ENCODE results near the gene MAPT. TPM values are rescaled to one million over a fixed set of nuclear protein-coding genes. Genes with fewer than 3 reads are reported as not detected.

MAPT gene
- polyA plus RNA-seq, 3 donors, result 0.04 TPM; not detected in 2

GRCh38 chr17:45940826-45941225 lies 46.5 kb downstream of the MAPT start:
- Histone ChIP-seq H3K79me2 (ENCODE audit: insufficient read depth, low read length) (no peaks in the 10 kb centered on the region), H3K27ac (ENCODE audit: low read depth in 1 of 2, low read length in 2 of 2) (no peak overlapping the region), H3K4me1 (ENCODE audit: control insufficient read depth in 1 of 2, insufficient read depth in 2 of 2, low read length in 2 of 2) (no peaks in the 10 kb centered on the region), H3K9me3 (replicated peaks in 1 of 2; ENCODE audit: control insufficient read depth in 1 of 2, insufficient read depth in 1 of 2, low read length in 2 of 2) (no peaks in the 10 kb centered on the region), H3K4me3 (replicated peaks in 1 of 3; ENCODE audit: low read depth in 2 of 3, low read length in 3 of 3) (no peak overlapping the region), H2AFZ (ENCODE audit: insufficient read depth, low read depth, low read length, poor library complexity, severe bottlenecking) (no peak overlapping the region), H3K9ac (ENCODE audit: insufficient read depth, low read length, poor library complexity, severe bottlenecking) (no peak overlapping the region), H3K36me3 (replicated peaks in 1 of 2; ENCODE audit: control insufficient read depth in 1 of 2, insufficient read depth in 2 of 2, low read length in 2 of 2) (no peaks in the 10 kb centered on the region), H3K27me3 (ENCODE audit: control insufficient read depth in 2 of 2, insufficient read depth in 2 of 2, low read length in 2 of 2) (peaks cover 0 to 6% of the 10 kb centered on the region in 2 donors), H3K4me2 (replicated peaks; ENCODE audit: extremely low read depth, low read length, poor library complexity, severe bottlenecking) (no peak overlapping the region), H4K20me1 (ENCODE audit: insufficient read depth, low read length) (no peaks in the 10 kb centered on the region)
- 88% methylated on average over 2 of the region's 3 CpGs for WGBS (ENCODE audit: insufficient coverage)
- Mint-ChIP-seq H3K9me3 (peaks cover 0 to 3% (median 0%) of the 10 kb centered on the region in 7 donors), H3K4me1 (no peaks in the 10 kb centered on the region), H3K27me3 (ENCODE audit: low read depth in 3 of 3) (peaks cover 10 to 41% (median 15%) of the 10 kb centered on the region in 3 donors), H3K36me3 (no peaks in the 10 kb centered on the region), H3K27ac (no peak overlapping the region), H3K4me3 (no peak overlapping the region)
- no peak for DNase-seq
- intact Hi-C loops (cut with micrococcal nuclease), result no loop called here
- TF ChIP-seq CTCF (IDR thresholded peaks at IDR 0.05), result no peak

GRCh38 chr17:45941395-45941794 lies 47.0 kb downstream of the MAPT start:
- H3K27me3 ChIP-seq (ENCODE audit: control insufficient read depth in 2 of 2, insufficient read depth in 2 of 2, low read length in 2 of 2), result peaks cover 0 to 6% of the 10 kb centered on the region in 2 donors
- H3K36me3 ChIP-seq (replicated peaks in 1 of 2; ENCODE audit: control insufficient read depth in 1 of 2, insufficient read depth in 2 of 2, low read length in 2 of 2), result no peaks in the 10 kb centered on the region
- Mint-ChIP-seq H3K4me1 (no peaks in the 10 kb centered on the region), H3K4me3 (no peak overlapping the region), H3K36me3 (no peaks in the 10 kb centered on the region), H3K27ac (no peak overlapping the region), H3K27me3 (ENCODE audit: low read depth in 3 of 3) (peaks cover 12 to 41% (median 17%) of the 10 kb centered on the region in 3 donors), H3K9me3 (peaks cover 0 to 3% (median 0%) of the 10 kb centered on the region in 7 donors)
- H4K20me1 ChIP-seq (ENCODE audit: insufficient read depth, low read length), result no peaks in the 10 kb centered on the region
- H3K9ac ChIP-seq (ENCODE audit: insufficient read depth, low read length, poor library complexity, severe bottlenecking), result no peak overlapping the region
- H3K4me2 ChIP-seq (replicated peaks; ENCODE audit: extremely low read depth, low read length, poor library complexity, severe bottlenecking), result no peak overlapping the region
- H2AFZ ChIP-seq (ENCODE audit: insufficient read depth, low read depth, low read length, poor library complexity, severe bottlenecking), result no peak overlapping the region
- no CpG with 5 or more reads among the region's 2 CpGs for WGBS (ENCODE audit: insufficient coverage)
- intact Hi-C loops (cut with micrococcal nuclease), result no loop called here
- H3K27ac ChIP-seq (ENCODE audit: low read depth in 1 of 2, low read length in 2 of 2), result no peak overlapping the region
- H3K9me3 ChIP-seq (replicated peaks in 1 of 2; ENCODE audit: control insufficient read depth in 1 of 2, insufficient read depth in 1 of 2, low read length in 2 of 2), result no peaks in the 10 kb centered on the region
- no peak overlapping the region for H3K4me3 ChIP-seq (replicated peaks in 1 of 3; ENCODE audit: low read depth in 2 of 3, low read length in 3 of 3)
- no peaks in the 10 kb centered on the region for H3K4me1 ChIP-seq (ENCODE audit: control insufficient read depth in 1 of 2, insufficient read depth in 2 of 2, low read length in 2 of 2)
- H3K79me2 ChIP-seq (ENCODE audit: insufficient read depth, low read length), result no peaks in the 10 kb centered on the region
- no peak for TF ChIP-seq CTCF (IDR thresholded peaks at IDR 0.05)
- no peak for DNase-seq
